Epithelial cell of proximal tubule (primary cell): ENCODE measurements around the gene IQCE. TPM values are rescaled to one million over a fixed set of nuclear protein-coding genes. Genes with fewer than 3 reads are reported as not detected.
A peak's percentile ranks its signal among the peaks of the same experiment; 100 is the strongest.
"Not testable (repeated sequence)": the region's sequence is repeated elsewhere in the genome, so short reads cannot be mapped to it uniquely, and the experiment has no call there.

Experiments used
- DNase-seq: peaks from one replicate; pipeline ENCODE4 v3.0.0-alpha.2; 2011; ENCODE audit warnings: low read depth
- H3K4me3 ChIP-seq: 2 replicates; pipeline ENCODE4 v1.5.1; 2011; ENCODE audit warnings: low read depth, mild to moderate bottlenecking, low read length
- total RNA-seq: library from RNA; depleted of rRNA; stranded (reverse); fragments of >200 nt; gene quantifications from 2 replicates; pipeline ENCODE4 v1.2.3, GENCODE V29; 2015
- TF ChIP-seq, protein P1 (sequence below): conservative IDR thresholded peaks from 2 replicates; pipeline ENCODE4 v1.5.1; 2012; ENCODE audit warnings: low read depth, mild to moderate bottlenecking, low read length

IQCE gene
- total RNA-seq, 1 donor from 2014 or later: 25.0 TPM

- no peak for DNase-seq
- TF ChIP-seq, protein P1, sequence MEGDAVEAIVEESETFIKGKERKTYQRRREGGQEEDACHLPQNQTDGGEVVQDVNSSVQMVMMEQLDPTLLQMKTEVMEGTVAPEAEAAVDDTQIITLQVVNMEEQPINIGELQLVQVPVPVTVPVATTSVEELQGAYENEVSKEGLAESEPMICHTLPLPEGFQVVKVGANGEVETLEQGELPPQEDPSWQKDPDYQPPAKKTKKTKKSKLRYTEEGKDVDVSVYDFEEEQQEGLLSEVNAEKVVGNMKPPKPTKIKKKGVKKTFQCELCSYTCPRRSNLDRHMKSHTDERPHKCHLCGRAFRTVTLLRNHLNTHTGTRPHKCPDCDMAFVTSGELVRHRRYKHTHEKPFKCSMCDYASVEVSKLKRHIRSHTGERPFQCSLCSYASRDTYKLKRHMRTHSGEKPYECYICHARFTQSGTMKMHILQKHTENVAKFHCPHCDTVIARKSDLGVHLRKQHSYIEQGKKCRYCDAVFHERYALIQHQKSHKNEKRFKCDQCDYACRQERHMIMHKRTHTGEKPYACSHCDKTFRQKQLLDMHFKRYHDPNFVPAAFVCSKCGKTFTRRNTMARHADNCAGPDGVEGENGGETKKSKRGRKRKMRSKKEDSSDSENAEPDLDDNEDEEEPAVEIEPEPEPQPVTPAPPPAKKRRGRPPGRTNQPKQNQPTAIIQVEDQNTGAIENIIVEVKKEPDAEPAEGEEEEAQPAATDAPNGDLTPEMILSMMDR: no peak
- H3K4me3 ChIP-seq: peak overlapping the region; percentile 84
Observed at GRCh38 chr7:2554661-2555111, 4.1 kb upstream of the IQCE start.

DNA sequence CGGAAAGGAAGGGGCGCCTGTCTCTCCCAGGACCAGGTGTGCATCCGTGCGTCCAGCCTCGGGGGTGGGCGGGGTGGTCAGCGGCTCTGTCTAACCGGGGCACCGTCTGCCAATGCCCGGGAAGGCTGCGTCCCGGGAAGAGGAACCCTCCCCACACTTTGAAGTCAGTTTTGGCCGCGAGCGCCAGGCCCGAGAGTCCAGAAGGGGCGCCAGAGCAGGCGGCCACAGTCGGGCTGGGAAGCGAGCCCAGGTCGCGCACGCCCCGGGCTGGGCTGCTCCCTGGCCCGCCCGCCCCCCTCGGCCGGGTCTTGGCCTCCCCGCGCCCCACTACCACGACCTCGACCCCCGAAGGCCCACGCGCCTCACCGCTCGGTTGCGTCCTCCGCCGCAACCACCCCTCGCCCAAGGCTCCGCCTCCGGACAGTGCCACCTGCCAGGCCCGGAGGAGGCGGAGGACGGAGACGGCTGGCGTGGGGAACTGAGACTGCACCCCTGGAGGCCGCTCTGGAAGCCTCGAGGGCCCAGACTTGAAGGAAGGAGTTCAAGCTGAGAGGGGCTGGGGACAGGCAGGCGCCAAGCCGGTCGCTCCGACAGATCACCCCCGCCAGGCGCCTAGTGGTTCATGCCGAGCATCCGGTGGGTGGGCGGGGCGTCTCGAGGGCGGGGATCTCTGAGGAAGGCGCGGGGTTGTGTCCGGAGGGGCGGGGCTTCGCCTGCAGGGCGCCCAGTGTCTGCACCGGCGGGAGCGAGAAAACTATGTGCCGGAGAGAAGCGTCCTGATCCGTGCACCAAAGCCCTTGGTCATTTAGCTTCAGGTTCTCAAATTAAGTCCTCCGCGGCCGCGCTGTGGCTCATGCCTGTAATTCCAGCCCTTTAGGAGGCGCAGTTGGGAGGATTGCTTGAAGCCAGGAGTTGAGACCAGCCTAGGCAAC, 3.4 kb upstream of the IQCE start, which contains the start of gene BRAT1:
Gene BRAT1 (minus strand): TSS at position 404 of the 932 bp plus-strand sequence. CDS start 1,093 bp downstream, outside the sequence.
- DNase-seq: peak; percentile 67
- TF ChIP-seq, protein P1: peak; percentile 33
- peak within 1 kb of the TSS; percentile 84 for H3K4me3 ChIP-seq

DNA sequence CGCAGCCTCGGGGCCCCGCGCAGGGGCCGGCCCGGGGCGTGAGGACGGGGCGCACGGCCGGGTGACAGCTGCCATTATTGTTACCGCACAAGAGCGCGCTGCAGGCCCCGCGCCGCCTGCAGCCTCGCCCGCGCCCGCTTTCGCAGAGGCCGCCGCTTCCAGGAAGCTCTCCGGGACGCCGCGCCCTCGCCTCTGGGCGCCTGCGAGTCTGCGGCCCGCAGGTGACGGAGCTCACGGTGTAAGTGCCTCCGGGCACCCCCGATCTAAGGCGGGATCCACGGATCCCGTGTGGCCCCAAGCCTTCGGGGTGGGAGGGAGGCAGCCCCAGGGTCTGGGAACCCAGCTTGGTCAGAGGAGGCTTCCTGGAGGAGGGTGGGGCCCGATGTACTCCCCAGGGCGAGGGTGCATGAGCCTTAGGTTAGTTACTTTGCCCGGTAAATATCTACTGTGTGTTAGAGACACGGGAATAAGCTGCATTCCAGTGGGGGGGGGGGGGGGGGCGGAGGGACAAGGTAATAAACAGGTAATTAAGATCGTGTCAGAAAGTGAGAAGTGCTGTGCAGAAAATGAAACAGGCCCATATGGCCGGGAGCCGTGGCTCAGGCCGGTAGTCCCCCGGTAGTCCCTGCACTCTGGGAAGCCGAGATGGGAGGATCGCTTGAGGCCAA, 638 bp downstream of the IQCE start:
- no peak for DNase-seq
- TF ChIP-seq, protein P1: no peak
- H3K4me3 ChIP-seq: peak overlapping the region; percentile 99

GRCh38 chr7:2563955-2564354, 5.2 kb downstream of the IQCE start:
- not testable (repeated sequence) for H3K4me3 ChIP-seq, DNase-seq

DNA sequence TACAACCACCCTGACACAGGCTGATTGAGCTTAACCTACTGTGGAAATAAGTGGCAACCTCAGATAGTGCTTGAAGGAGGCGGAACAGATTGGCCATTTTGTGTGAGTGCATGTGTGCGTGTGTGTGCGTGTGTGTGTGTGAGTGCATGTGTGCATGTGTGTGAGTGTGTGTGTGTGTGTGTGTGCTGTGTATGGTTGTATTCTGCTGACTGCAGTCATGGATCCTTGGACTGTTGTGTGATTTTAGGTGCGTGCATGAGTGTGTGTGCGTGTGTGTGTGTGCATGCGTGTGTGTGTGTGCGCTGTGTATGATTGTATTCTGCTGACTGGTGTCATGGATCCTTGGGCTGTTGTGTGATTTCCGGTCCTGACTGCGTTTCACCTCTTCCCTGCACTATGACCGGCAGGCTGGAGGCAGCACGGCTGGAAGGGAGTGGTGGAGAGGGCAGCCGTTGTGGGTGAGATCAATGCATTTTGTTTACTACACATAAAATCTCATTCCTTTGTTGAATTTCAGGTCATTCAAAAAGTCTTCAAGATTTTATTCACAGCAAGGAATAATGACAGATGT, 6.3 kb downstream of the IQCE start:
- TF ChIP-seq, protein P1: no peak
- no peak overlapping the region for H3K4me3 ChIP-seq
- DNase-seq: no peak

- no peak overlapping the region for H3K4me3 ChIP-seq
Observed at GRCh38 chr7:2566348-2566889, 7.6 kb downstream of the IQCE start.

More at GRCh38 chr7:2566348-2566889, 7.6 kb downstream of the IQCE start:
- TF ChIP-seq, protein P1: no peak
- no peak for DNase-seq
